ENCODE measurements around the gene SLC35B4.

DNA sequence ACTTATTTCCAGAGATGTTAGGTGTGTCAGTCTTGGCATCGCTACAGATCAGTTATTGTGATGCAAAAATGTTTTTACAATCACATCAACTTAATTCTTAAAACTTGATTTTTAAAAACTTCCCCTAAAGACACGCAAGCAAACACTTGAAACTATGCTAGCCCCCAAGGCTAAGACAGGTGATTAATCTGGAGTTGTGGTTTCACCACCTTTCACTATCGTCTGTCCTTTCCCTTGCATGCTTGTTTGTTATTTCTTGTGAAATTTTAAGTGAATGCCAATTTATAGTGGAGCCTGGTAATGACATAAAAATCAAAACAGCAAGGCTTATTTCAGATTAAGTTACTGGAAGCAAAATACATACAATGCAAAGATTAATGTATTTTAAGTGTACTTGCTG lies 70.4 kb downstream of the SLC35B4 start:
- TF ChIP-seq, protein P1, sequence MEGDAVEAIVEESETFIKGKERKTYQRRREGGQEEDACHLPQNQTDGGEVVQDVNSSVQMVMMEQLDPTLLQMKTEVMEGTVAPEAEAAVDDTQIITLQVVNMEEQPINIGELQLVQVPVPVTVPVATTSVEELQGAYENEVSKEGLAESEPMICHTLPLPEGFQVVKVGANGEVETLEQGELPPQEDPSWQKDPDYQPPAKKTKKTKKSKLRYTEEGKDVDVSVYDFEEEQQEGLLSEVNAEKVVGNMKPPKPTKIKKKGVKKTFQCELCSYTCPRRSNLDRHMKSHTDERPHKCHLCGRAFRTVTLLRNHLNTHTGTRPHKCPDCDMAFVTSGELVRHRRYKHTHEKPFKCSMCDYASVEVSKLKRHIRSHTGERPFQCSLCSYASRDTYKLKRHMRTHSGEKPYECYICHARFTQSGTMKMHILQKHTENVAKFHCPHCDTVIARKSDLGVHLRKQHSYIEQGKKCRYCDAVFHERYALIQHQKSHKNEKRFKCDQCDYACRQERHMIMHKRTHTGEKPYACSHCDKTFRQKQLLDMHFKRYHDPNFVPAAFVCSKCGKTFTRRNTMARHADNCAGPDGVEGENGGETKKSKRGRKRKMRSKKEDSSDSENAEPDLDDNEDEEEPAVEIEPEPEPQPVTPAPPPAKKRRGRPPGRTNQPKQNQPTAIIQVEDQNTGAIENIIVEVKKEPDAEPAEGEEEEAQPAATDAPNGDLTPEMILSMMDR (IDR thresholded peaks at IDR 0.05): no peak
- TF ChIP-seq POLR2A (IDR thresholded peaks at IDR 0.05): no peak

Measured in testis (tissue), 2 donors.